Parathyroid adenoma (tissue), 2 donors: ENCODE measurements around the gene TP73.

ENCODE experiments used
- H2AFZ ChIP-seq: fragments of 300-600 bp; sonication (generic); one replicate; pipeline ENCODE4 v1.7.0; 2017; ENCODE audit warnings: antibody characterized with exemption, mild to moderate bottlenecking
- H3K27ac ChIP-seq: fragments of 300-600 bp; sonication (generic); one replicate; pipeline ENCODE4 v1.7.0; 2017
- H3K27me3 ChIP-seq: fragments of 300-600 bp; sonication (generic); one replicate; pipeline ENCODE4 v1.7.0; 2017; ENCODE audit warnings: low read length; ENCODE audit not compliant: control insufficient read depth, insufficient read depth
- H3K36me3 ChIP-seq: fragments of 300-600 bp; sonication (generic); one replicate; pipeline ENCODE4 v1.7.0; 2017; ENCODE audit warnings: low read length; ENCODE audit not compliant: control insufficient read depth, insufficient read depth
- H3K4me1 ChIP-seq: fragments of 300-600 bp; sonication (generic); one replicate; pipeline ENCODE4 v1.7.0; 2017; ENCODE audit warnings: control low read depth
- H3K4me2 ChIP-seq: fragments of 300-600 bp; sonication (generic); one replicate; pipeline ENCODE4 v1.7.0; 2017; ENCODE audit warnings: low read length
- H3K4me3 ChIP-seq: fragments of 300-600 bp; sonication (generic); one replicate; pipeline ENCODE4 v1.7.0; 2017; ENCODE audit warnings: low read depth, low read length
- H3K79me2 ChIP-seq: fragments of 300-600 bp; sonication (generic); one replicate; pipeline ENCODE4 v1.7.0; 2017; ENCODE audit warnings: control low read depth
- H3K9ac ChIP-seq: fragments of 300-600 bp; sonication (generic); one replicate; pipeline ENCODE4 v1.7.0; 2017; ENCODE audit warnings: mild to moderate bottlenecking
- H3K9me3 ChIP-seq: fragments of 300-600 bp; sonication (generic); one replicate; pipeline ENCODE4 v1.7.0; 2017; ENCODE audit warnings: low read length; ENCODE audit not compliant: control insufficient read depth
- CTCF ChIP-seq: fragments of 300-600 bp; sonication (generic); IDR thresholded peaks from one replicate; pipeline ENCODE4 v1.7.0; 2017; ENCODE audit warnings: antibody characterized with exemption, mild to moderate bottlenecking
- donor health status: primary hyperparathyroidism.

The TP73 gene

GRCh38 chr1:3627515-3628253, 24.6 kb upstream of the TP73 start:
- TF ChIP-seq CTCF, result no peak
- Histone ChIP-seq H3K4me1 (no peaks in the 10 kb centered on the region), H3K27me3 (no peaks in the 10 kb centered on the region), H3K9ac (no peak overlapping the region), H3K4me3 (no peak overlapping the region), H3K79me2 (no peaks in the 10 kb centered on the region), H3K4me2 (no peak overlapping the region), H3K9me3 (no peaks in the 10 kb centered on the region), H3K27ac (no peak overlapping the region), H3K36me3 (no peaks in the 10 kb centered on the region), H2AFZ (no peak overlapping the region)

- Histone ChIP-seq H3K27me3 (no peaks in the 10 kb centered on the region), H3K27ac (no peak overlapping the region), H3K4me3 (no peak overlapping the region), H3K4me2 (no peak overlapping the region), H3K9me3 (no peaks in the 10 kb centered on the region), H3K4me1 (no peaks in the 10 kb centered on the region), H2AFZ (no peak overlapping the region), H3K79me2 (no peaks in the 10 kb centered on the region), H3K9ac (no peak overlapping the region), H3K36me3 (no peaks in the 10 kb centered on the region)
- no peak for TF ChIP-seq CTCF
These were observed 23.9 kb upstream of the TP73 start for GRCh38 chr1:3628445-3628844.

- Histone ChIP-seq H3K9ac (no peak overlapping the region), H2AFZ (no peak overlapping the region), H3K4me3 (no peak overlapping the region), H3K36me3 (no peaks in the 10 kb centered on the region), H3K4me1 (no peaks in the 10 kb centered on the region), H3K4me2 (no peak overlapping the region), H3K27me3 (no peaks in the 10 kb centered on the region), H3K27ac (no peak overlapping the region), H3K79me2 (no peaks in the 10 kb centered on the region), H3K9me3 (no peaks in the 10 kb centered on the region)
- no peak for TF ChIP-seq CTCF
These were observed 22.7 kb upstream of the TP73 start for GRCh38 chr1:3629561-3630160.

GRCh38 chr1:3630161-3630611, 22.1 kb upstream of the TP73 start:
- H3K27ac ChIP-seq, result no peak overlapping the region
- no peaks in the 10 kb centered on the region for H3K79me2 ChIP-seq
- no peaks in the 10 kb centered on the region for H3K9me3 ChIP-seq

More at GRCh38 chr1:3630161-3630611, 22.1 kb upstream of the TP73 start:
- Histone ChIP-seq H3K27me3 (no peaks in the 10 kb centered on the region), H3K4me2 (no peak overlapping the region), H2AFZ (no peak overlapping the region), H3K36me3 (no peaks in the 10 kb centered on the region), H3K9ac (no peak overlapping the region), H3K4me3 (no peak overlapping the region), H3K4me1 (no peaks in the 10 kb centered on the region)
- TF ChIP-seq CTCF, result no peak
